Endothelial cell of umbilical vein (primary cell): ENCODE data around the gene DERA. TPM values are rescaled to one million over a fixed set of nuclear protein-coding genes. Genes with fewer than 3 reads are reported as not detected.

Source experiments
- BruUV-seq: library from RNA; stranded (reverse); fragments of 400-500 nt; replicated peaks from 2 replicates; lab custom pipeline; 2021; lab: Mats Ljungman, UMichigan
- CTCF ChIA-PET: fragments of 300-600, 350-600 bp; sonication (Branson Sonifier 250); formaldehyde crosslinking; loops from one replicate; lab custom pipeline; 2021; ENCODE audit warnings: antibody characterized with exemption, inconsistent platforms; lab: Charles Lee
- POLR2A ChIA-PET: fragments of 300-600, 350-600 bp; sonication (Branson Sonifier 250); formaldehyde crosslinking; loops from one replicate; lab custom pipeline; 2021; ENCODE audit warnings: antibody characterized with exemption, inconsistent platforms; lab: Charles Lee
- DNase-seq: peaks from one replicate; pipeline ENCODE4 v3.0.0-alpha.2; 2011; ENCODE audit warnings: low read depth, low spot score
- FAIRE-seq: peaks from 2 replicates; lab custom pipeline; 2011; peaks lifted over from hg19 to GRCh38; lab: Jason Lieb, UNC
- H2AFZ ChIP-seq: 2 replicates; pipeline ENCODE4 v1.6.0; 2012; ENCODE audit warnings: low read depth, low read length, control low read depth, inconsistent platforms
- H3K27ac ChIP-seq: 2 replicates; pipeline ENCODE4 v1.5.1; 2011; ENCODE audit warnings: low read depth, mild to moderate bottlenecking, control low read depth, low read length, moderate library complexity; ENCODE audit not compliant: insufficient read depth
- H3K27me3 ChIP-seq, 2 experiments: 2 replicates each; pipeline versions ENCODE4 v1.6.0 to v1.6.1; 2011; ENCODE audit warnings: low read length in 2 of 2, mixed read lengths in 1 of 2; ENCODE audit not compliant: control insufficient read depth in 2 of 2, insufficient read depth in 2 of 2
- H3K36me3 ChIP-seq, 2 experiments: 2 replicates in 1 of 2; 3 replicates in 1 of 2; pipeline ENCODE4 v1.5.1; 2011; ENCODE audit warnings: low read length in 2 of 2, mild to moderate bottlenecking in 1 of 2, moderate library complexity in 1 of 2; ENCODE audit not compliant: control insufficient read depth in 2 of 2, insufficient read depth in 2 of 2; ENCODE audit errors: extremely low read depth in 1 of 2
- H3K4me1 ChIP-seq: 3 replicates; pipeline ENCODE4 v1.5.1; 2011; ENCODE audit warnings: mild to moderate bottlenecking, low read length; ENCODE audit not compliant: control insufficient read depth, insufficient read depth; ENCODE audit errors: extremely low read depth
- H3K4me2 ChIP-seq: 2 replicates; pipeline ENCODE4 v1.6.1; 2011; ENCODE audit warnings: low read length, control low read depth, mixed read lengths; ENCODE audit not compliant: insufficient read depth
- H3K4me3 ChIP-seq, 3 experiments: fragments of 200-600 bp in 1 of 3; sonication (generic), shearing (Covaris generic) in 1 of 3; replicated peaks in 1 of 3; 2 replicates each; pipeline ENCODE4 v1.5.1; 2011 to 2016; ENCODE audit warnings: control low read depth in 3 of 3, low read length in 3 of 3, mild to moderate bottlenecking in 2 of 3, inconsistent platforms in 1 of 3, low read depth in 1 of 3, moderate library complexity in 1 of 3; ENCODE audit not compliant: insufficient read depth in 1 of 3
- H3K79me2 ChIP-seq: 2 replicates; pipeline ENCODE4 v1.6.0; 2012; ENCODE audit warnings: low read length, inconsistent platforms; ENCODE audit not compliant: control insufficient read depth, insufficient read depth
- H3K9ac ChIP-seq: replicated peaks from 2 replicates; pipeline ENCODE3; 2011; ENCODE audit warnings: low read length, control low read depth; ENCODE audit not compliant: insufficient read depth; ENCODE audit errors: extremely low read depth
- H3K9me1 ChIP-seq: replicated peaks from 3 replicates; pipeline ENCODE4 v1.6.0; 2011; ENCODE audit warnings: mild to moderate bottlenecking, low read length; ENCODE audit not compliant: control insufficient read depth, insufficient read depth; ENCODE audit errors: extremely low read depth
- H3K9me3 ChIP-seq: replicated peaks from 2 replicates; pipeline ENCODE4 v1.5.1; 2012; ENCODE audit warnings: low read length, inconsistent platforms; ENCODE audit not compliant: control insufficient read depth, insufficient read depth
- H4K20me1 ChIP-seq: replicated peaks from 2 replicates; pipeline ENCODE3; 2011; ENCODE audit warnings: mild to moderate bottlenecking, low read length; ENCODE audit not compliant: control insufficient read depth, insufficient read depth; ENCODE audit errors: extremely low read depth
- EZH2 ChIP-seq: IDR thresholded peaks from 2 replicates; pipeline ENCODE4 v1.6.1; 2012; ENCODE audit warnings: borderline replicate concordance, low read depth, mild to moderate bottlenecking, moderate library complexity, low read length, inconsistent platforms; ENCODE audit not compliant: severe bottlenecking
- FOS ChIP-seq: IDR thresholded peaks from 2 replicates; pipeline ENCODE4 v1.6.1; 2011; ENCODE audit warnings: mild to moderate bottlenecking, low read length, moderate library complexity, borderline replicate concordance; ENCODE audit not compliant: insufficient read depth
- GATA2 ChIP-seq: IDR thresholded peaks from 2 replicates; pipeline ENCODE4 v1.7.0; 2011; ENCODE audit warnings: low read depth, mild to moderate bottlenecking, moderate library complexity, mixed read lengths, low read length; ENCODE audit not compliant: insufficient read length, insufficient read depth
- JUN ChIP-seq: IDR thresholded peaks from 2 replicates; pipeline ENCODE4 v1.6.1; 2011; ENCODE audit warnings: borderline replicate concordance, low read depth; ENCODE audit not compliant: insufficient read length, insufficient read depth
- MYC ChIP-seq: IDR thresholded peaks from one replicate; pipeline ENCODE4 v1.6.1; 2011; ENCODE audit warnings: mild to moderate bottlenecking, low read depth, low read length
- POLR2A ChIP-seq: IDR thresholded peaks from 2 replicates; pipeline ENCODE4 v1.6.1; 2012; ENCODE audit warnings: low read depth, mild to moderate bottlenecking, control low read depth, low read length
- POLR2AphosphoS5 ChIP-seq: IDR thresholded peaks from 2 replicates; pipeline ENCODE4 v1.6.1; 2012; ENCODE audit warnings: low read depth, mild to moderate bottlenecking, control low read depth, low read length, moderate library complexity; ENCODE audit not compliant: insufficient read depth
- dilution Hi-C: fragments of 300-500 bp; cut with MboI; formaldehyde crosslinking; loops from one replicate; pipeline ENCODE4 v1.15.0; 2019; ENCODE audit warnings: low sequenced_read_pairs; ENCODE audit not compliant: extremely low pct_ligation_motif_present
- intact Hi-C: fragments of 100-400 bp; cut with micrococcal nuclease; formaldehyde crosslinking; loops from one replicate; pipeline ENCODE4 v1.10.0; 2022
- polyA plus RNA-seq, 4 experiments: library from polyadenylated mRNA; depleted of rRNA in 3 of 4; stranded (reverse) in 3 of 4; unstranded in 1 of 4; fragments of >200 nt; gene quantifications; 2 replicates each; pipeline versions ENCODE4 v1.2.1 to v1.2.3, GENCODE V29; 2011 to 2012; ENCODE audit warnings: missing spikeins in 1 of 4
- total RNA-seq: library from RNA; stranded (reverse); gene quantifications from 2 replicates; pipeline ENCODE4 v1.2.3, GENCODE V29; 2021
- TF ChIP-seq, protein P1 (sequence below), 2 donors: IDR thresholded peaks; 1 replicate in 1 of 2; 2 replicates in 1 of 2; pipeline ENCODE4 v1.5.1; 2011; ENCODE audit warnings: low read length in 2 of 2, mild to moderate bottlenecking in 2 of 2, moderate library complexity in 2 of 2, control low read depth in 1 of 2, inconsistent platforms in 1 of 2, low read depth in 1 of 2; ENCODE audit not compliant: insufficient read depth in 1 of 2; ENCODE audit errors: extremely low read depth in 1 of 2
- TF ChIP-seq, protein P2 (sequence below): IDR thresholded peaks from 2 replicates; pipeline ENCODE4 v1.6.1; 2011; ENCODE audit not compliant: insufficient read depth, insufficient read length

The DERA gene
- total and polyA plus RNA-seq, 2 donors (not counting 3 experiments of a cell fraction or from before 2014, with no cell fraction given): 19.8 to 41.5 TPM

DNA sequence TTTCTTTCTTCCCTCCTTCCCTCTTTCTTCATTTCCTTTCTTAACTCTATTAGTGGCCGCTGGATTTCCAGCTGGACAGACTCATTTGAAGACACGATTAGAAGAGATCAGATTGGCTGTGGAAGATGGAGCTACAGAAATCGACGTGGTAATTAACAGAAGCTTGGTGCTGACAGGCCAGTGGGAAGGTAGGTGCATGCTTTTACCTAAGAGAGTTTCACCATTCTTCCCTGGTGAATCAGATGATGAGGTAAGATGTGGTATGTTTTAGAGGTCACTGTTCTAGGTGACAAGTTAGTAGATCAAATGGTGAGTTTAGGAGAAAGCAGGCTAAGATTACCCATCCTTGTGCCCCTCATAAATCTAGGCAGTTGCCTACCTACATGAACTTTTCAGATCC, 51.6 kb downstream of the DERA start:
- ChIA-PET CTCF (interaction anchor here (0.9 to 1.9 kb wide), 4 partner anchors 16 to 63 kb away, joined by 3 to 4 read pairs (median 3); partner anchors contain the start of gene DERA), POLR2A (no interaction called here)
- H3K9ac ChIP-seq: peak overlapping the region; percentile 16
- no TSS peak for BruUV-seq
- H4K20me1 ChIP-seq: no peaks in the 10 kb centered on the region
- H3K36me3 ChIP-seq: peaks cover 0 to 4% of the 10 kb centered on the region in 2 experiments
- dilution Hi-C loops: no loop called here
- peak overlapping the region; percentile 47 for H3K27ac ChIP-seq
- no peak for DNase-seq
- H3K4me1 ChIP-seq: peaks cover 26% of the 10 kb centered on the region
- no peak for FAIRE-seq
- H2AFZ ChIP-seq: no peak overlapping the region
- no peaks in the 10 kb centered on the region for H3K9me3 ChIP-seq
- no peaks in the 10 kb centered on the region for H3K9me1 ChIP-seq
- H3K79me2 ChIP-seq: no peaks in the 10 kb centered on the region
- H3K4me3 ChIP-seq: no peak overlapping the region
- TF ChIP-seq, protein P1, sequence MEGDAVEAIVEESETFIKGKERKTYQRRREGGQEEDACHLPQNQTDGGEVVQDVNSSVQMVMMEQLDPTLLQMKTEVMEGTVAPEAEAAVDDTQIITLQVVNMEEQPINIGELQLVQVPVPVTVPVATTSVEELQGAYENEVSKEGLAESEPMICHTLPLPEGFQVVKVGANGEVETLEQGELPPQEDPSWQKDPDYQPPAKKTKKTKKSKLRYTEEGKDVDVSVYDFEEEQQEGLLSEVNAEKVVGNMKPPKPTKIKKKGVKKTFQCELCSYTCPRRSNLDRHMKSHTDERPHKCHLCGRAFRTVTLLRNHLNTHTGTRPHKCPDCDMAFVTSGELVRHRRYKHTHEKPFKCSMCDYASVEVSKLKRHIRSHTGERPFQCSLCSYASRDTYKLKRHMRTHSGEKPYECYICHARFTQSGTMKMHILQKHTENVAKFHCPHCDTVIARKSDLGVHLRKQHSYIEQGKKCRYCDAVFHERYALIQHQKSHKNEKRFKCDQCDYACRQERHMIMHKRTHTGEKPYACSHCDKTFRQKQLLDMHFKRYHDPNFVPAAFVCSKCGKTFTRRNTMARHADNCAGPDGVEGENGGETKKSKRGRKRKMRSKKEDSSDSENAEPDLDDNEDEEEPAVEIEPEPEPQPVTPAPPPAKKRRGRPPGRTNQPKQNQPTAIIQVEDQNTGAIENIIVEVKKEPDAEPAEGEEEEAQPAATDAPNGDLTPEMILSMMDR (IDR thresholded peaks at IDR 0.05; ENCODE audit: extremely low read depth in 1 of 2, insufficient read depth in 1 of 2, low read depth in 1 of 2, low read length in 2 of 2): no peak
- TF ChIP-seq JUN: no peak
- TF ChIP-seq POLR2AphosphoS5: no peak
- no peak for TF ChIP-seq FOS
- no peak for TF ChIP-seq MYC
- TF ChIP-seq, protein P2, sequence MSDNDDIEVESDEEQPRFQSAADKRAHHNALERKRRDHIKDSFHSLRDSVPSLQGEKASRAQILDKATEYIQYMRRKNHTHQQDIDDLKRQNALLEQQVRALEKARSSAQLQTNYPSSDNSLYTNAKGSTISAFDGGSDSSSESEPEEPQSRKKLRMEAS: no peak
- TF ChIP-seq EZH2: no peak
- TF ChIP-seq GATA2: no peak
- TF ChIP-seq POLR2A: no peak
- H3K4me2 ChIP-seq: peak overlapping the region; percentile 3
- no peaks in the 10 kb centered on the region for H3K27me3 ChIP-seq
- intact Hi-C loops: no loop called here
